NCI-H524 treated with DMSO at 0.1 percent for 48 hours (cell line): Measurements from ENCODE around the gene CXADR.

ENCODE experiments used
- DNase-seq: peaks from one replicate; lab custom pipeline; 2025; lab: John Stamatoyannopoulos, UW

The CXADR gene

GRCh38 chr21:17607684-17608083, 94.8 kb downstream of the CXADR start:
- no peak for DNase-seq

DNA sequence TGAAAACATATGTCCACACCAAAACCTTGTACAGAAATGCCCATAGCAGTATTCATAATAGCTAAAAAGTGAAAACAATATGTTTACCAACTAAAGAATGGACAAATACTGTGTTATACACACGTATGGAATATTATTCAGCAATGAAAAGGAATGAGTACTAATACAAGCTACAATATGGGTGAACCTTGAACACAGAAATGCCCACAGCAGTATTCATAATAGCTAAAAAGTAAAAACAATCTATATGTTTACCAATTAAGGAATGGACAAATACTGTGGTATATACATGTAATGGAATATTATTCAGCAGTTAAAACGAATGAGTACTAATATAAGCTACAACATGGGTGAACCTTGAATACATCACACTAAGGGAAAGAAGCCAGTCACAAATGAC, 96.8 kb downstream of the CXADR start:
- DNase-seq: no peak

- DNase-seq: no peak
Measured at GRCh38 chr21:17610911-17611310, 98.1 kb downstream of the CXADR start.

DNA sequence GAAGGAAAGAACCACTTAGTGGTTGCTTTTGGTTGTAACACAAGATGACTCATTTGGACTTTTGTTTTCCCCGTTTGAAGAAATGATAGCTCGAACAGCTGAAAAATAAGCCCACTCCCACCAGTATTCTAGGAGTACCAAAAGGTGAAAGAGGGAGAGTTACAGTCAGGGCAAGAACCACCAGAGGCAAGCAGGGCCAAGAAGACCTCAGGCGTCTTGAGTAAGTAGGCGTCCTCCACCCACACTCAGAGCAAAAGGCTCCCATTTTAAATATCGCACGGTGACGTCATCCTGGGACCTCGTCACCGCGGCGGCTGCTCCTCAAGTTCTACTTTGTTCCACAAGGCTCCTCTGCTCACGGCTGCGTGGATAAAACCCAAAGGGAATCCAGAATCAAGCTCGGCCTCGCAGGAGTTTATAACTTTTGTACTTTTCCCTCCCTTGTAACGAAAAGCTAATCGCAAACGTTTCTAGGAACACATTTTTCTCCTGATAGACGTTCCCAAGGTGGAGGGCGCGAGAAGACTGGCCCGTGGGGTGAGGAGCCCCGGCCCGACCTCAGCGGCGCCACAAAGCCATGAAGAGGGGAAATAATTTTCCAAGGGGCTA, 98.7 kb downstream of the CXADR start:
- peak; percentile 14 for DNase-seq

DNA sequence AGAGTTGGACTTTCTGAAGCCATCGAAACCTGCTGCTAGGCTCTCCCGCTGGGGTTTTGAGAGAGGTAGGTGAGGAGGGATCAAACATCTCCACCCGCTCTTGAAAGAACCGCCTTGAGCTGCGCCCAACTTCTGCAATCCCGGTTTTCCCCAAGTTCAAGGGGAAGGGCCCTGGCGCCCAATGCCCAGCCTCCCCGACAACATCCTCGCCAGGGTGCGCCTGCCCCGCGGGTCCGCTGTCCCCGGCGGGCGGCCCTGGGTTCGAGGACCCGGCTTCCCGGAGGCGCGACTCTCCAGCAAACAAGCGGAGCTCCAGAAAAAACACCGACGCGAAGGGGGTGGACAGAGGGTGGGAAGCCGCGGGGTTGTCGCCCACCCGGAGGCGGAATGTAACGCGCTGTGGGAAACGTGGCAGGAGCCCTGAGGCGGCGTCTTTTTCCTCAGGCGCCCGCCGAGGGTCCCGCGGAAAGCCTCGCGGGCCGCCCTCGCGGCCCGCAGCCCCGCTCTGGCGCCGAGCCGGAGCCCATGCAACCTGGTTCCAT, 99.3 kb downstream of the CXADR start:
- no peak for DNase-seq

GRCh38 chr21:17612565-17613241, 99.9 kb downstream of the CXADR start, which contains the start of gene BTG3:
TSS of gene BTG3 (minus strand) at chr21:17612901. CDS start at chr21:17609144, 3,757 bp downstream.
- DNase-seq: no peak

DNA sequence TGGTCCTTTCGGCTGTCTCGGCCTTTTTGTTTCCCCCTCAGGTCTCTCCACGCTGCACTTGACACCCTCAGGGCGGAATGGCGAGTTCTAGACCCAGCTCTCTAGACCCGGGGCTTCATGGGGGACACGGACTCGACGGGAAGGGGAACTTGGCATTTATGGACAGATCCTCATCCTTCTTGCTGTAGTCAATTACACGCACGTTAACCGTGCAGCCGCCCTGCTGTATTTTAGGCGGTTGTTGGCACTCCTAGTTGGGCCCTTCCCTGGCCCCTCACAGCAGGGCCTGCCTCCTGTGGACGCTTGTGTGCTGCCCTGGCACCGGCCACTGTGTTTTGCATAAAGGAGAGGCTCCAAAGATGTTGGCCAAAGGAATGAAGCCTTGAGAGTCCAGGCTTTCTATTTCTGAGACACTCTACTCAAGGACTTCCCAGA, 100.4 kb downstream of the CXADR start:
- DNase-seq: no peak

DNA sequence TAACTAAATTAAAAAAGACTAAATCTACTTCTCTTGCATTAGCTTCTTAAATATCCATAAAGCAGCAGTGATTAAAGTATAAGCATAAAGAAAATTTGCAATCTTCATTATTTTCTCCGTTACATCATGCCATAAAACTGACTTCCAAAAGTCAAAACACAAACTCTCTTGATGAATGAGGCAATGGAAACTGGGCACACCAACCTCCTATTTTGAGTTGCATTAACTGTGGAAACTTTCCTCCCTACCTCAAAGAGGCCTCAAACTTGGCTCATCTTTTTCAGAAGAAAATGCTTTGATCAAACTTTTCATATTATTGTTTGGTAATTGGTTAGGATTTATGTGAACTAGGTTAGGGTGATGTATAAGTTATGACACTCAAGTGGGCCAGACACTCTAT, 104.0 kb downstream of the CXADR start:
- DNase-seq: no peak

DNA sequence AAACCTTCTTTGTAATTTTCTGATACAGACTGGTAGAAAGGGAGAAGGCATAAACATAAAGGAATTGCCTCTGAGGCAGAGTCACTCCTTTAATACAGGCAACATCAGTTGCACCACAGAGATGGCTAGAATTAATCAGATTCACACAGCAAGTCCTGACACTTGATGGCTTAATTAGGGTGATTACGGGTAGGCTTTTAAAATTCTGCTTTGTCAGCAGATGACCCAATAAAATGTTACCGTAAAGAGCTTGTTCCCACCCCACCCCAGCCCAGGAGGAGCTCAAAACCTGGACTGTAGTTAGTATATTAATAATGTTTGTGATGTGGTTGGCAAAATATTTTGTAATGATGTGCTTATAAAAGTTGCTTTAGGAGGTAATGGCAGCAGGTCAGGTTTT, 109.2 kb downstream of the CXADR start:
- DNase-seq: no peak

DNA sequence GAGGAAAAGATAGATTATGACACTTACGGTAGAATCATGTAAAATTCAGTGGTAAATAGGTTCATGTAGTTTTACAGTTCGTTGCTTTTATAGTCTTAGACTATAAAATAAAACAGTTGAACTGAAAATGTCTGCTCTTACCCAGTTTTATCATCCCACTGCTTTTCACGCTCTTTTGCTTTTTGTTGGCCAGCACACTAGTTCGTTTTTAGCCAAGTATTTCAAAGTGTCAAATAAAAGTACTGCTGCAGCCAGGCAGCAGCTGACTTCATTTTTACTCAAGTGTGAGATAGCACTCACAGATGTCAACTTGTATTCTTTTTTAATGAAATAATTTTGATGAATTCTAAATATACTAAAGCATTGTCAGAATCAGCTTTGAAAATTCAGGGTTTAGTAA, 118.4 kb downstream of the CXADR start:
- DNase-seq: no peak

GRCh38 chr21:17636711-17637110, 123.9 kb downstream of the CXADR start:
- DNase-seq: no peak

DNA sequence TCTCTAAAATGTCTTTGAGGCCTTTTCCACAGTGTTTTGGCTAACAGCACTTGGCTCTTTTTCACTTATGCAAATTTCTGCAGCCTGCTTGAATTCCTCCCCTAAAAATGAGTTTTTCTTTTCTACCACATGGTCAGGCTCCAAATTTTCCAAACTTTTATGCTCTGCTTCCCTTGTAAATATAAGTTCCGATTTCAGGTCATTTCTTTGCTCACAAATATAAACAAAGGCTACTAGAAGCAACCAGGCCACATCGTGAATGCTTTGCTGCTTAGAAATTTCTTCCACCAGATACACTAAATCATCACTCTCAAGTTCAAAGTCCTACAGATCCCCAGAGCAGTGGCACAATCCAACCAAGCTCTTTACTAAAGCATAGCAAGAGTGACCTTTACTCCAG, 128.0 kb downstream of the CXADR start:
- DNase-seq: no peak
